Globus pallidus (tissue), 1 donor: ENCODE results near the gene GADD45A.

Experiments used
- DNase-seq: peaks from one replicate; pipeline ENCODE4 v3.0.0-alpha.2; 2015; ENCODE audit warnings: low spot score

Gene GADD45A

GRCh38 chr1:67668660-67669059, 16.3 kb upstream of the GADD45A start:
- DNase-seq: no peak

- DNase-seq: no peak
Observed at GRCh38 chr1:67672260-67672803, 12.7 kb upstream of the GADD45A start.

DNA sequence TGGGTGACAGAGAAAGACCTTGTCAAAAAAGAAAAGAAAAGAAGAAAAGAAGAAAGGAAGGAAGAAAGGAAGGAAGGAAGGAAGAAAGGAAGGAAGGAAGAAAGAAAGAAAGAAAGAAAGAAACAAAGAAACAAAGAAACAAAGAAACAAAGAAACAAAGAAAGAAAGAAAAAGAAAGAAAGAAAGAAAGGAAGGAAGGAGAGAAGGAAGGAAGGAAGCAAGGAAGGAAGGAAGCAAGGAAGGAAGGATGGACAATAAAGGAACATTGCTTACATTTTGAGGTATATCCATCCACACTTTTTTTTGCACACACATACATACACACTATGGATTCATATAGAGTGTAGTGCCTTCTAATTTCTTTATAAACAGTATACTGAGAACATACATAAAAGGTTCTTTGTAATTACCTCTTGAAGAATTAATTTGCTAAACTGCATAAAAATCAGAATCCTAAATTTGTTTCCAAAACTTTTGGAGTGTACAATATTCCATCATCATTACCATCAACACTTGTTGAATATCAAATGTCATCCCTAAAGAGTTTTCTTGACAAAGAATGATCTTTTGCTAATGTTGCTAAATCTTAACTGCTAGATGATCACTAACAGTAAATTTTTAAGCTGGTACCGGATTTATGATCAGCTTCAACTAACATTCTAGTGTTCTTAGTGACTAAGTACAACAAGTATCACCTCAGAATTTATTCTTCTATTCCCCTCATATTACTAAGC, 11.4 kb upstream of the GADD45A start:
- no peak for DNase-seq

DNA sequence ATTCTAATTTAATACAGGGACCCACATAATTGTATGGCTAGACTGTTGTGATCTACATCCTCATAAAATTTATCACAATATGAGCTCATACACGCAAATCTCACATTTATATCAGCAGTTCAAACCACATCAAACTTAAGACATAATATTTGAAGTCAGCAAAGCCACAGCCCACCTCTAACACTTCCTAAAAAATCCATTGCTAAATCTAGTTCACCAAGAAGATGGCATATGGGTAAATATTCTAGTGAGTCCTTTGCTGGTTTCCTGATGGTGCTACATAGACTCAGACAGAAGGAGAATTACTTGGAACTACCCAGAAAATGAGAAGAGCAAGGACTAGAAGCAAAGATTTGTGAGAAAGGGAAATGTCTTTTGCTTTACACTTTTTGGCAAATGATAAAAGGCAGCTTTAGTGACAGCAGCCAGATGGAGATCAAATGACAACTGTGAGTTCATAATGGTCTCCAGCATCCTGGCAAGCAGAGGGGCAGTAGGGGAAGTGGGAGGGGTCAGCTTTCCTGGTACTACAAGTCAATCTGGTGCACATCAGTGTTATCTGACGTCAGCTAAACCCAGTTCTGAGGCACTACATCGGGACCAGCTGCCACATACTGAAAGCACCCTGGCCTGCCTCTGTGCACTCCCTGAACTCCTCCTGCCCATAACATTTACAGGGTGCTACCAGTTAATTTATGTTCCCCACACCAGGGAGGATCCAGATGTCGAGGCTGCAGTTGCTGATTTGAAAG, 10.6 kb upstream of the GADD45A start:
- no peak for DNase-seq

- no peak for DNase-seq
Observed at GRCh38 chr1:67675800-67676199, 9.2 kb upstream of the GADD45A start.

- no peak for DNase-seq
Observed at GRCh38 chr1:67676287-67676686, 8.7 kb upstream of the GADD45A start.

DNA sequence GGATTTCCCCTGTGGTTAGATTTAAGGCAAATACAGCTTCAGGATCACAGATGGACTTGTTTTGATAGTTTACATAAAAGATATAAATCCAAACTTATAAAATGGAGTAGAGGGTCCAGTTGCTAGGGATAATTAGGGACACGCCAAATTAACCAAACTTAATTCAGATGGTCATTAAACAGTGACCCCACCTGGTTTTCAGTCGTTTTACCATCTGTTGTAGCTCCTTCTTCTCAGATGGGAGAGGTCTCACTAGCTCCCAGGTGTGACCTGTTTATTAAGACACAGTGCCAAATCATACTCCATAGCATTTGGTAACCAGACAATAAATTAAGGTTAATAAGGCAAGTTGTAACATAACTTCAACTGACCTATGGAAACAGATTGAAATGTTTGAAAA, 8.1 kb upstream of the GADD45A start:
- DNase-seq: no peak

GRCh38 chr1:67677408-67677807, 7.6 kb upstream of the GADD45A start:
- no peak for DNase-seq

GRCh38 chr1:67677930-67678329, 7.1 kb upstream of the GADD45A start:
- no peak for DNase-seq

- DNase-seq: no peak
Observed at GRCh38 chr1:67679691-67680090, 5.3 kb upstream of the GADD45A start.

GRCh38 chr1:67680486-67680885, 4.5 kb upstream of the GADD45A start:
- DNase-seq: no peak

- no peak for DNase-seq
Observed at GRCh38 chr1:67682659-67683197, 2.3 kb upstream of the GADD45A start.

GRCh38 chr1:67683316-67683715, 1.7 kb upstream of the GADD45A start:
- DNase-seq: no peak

- DNase-seq: no peak
Observed at GRCh38 chr1:67683766-67684525, 1.1 kb upstream of the GADD45A start.

GRCh38 chr1:67684526-67685066, 405 bp upstream of the GADD45A start:
- DNase-seq: peak; percentile 46

- DNase-seq: peak; percentile 31
Observed at GRCh38 chr1:67685558-67686266, 711 bp downstream of the GADD45A start.

DNA sequence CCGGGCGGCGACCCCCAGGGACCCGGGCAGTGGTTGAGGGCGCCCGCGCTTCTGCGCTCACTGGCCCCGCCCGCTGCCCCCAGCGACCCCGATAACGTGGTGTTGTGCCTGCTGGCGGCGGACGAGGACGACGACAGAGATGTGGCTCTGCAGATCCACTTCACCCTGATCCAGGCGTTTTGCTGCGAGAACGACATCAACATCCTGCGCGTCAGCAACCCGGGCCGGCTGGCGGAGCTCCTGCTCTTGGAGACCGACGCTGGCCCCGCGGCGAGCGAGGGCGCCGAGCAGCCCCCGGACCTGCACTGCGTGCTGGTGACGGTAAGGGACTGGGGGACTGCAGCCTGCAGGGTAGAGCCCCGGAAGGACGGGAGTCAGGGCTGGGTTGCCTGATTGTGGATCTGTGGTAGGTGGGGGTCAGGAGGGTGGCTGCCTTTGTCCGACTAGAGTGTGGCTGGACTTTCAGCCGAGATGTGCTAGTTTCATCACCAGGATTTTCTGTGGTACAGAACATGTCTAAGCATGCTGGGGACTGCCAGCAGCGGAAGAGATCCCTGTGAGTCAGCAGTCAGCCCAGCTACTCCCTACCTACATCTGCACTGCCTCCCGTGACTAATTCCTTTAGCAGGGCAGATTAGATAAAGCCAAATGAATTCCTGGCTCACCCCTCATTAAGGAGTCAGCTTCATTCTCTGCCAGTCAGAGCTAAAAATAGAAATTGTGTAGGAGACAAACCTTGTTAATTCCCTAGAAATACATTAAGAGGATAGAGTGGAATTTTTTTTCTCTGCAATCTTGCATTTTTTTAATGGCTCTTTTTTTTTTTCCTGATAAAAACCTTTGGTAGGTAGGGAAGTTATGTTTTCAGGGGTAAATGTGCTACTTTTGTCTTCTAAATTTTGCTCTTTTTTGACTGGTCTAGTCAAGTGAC, 1.5 kb downstream of the GADD45A start:
- DNase-seq: peak; percentile 50

DNA sequence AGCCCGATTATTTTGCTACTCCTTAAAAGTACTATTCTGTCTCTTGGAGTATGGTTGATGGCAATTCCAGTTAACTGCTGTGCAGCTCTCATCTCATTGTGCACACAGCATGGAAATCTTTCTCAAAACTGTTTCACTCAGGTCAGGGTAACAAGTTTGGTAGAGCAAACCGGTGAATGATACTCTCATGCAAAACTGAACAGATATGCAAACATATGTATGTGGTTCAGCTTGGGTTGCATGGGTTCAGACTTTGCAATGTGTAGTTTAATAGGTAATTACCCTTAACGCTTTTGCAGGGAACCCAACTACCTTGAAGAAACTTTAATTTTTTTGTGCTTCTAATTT, 2.2 kb downstream of the GADD45A start:
- DNase-seq: no peak

DNA sequence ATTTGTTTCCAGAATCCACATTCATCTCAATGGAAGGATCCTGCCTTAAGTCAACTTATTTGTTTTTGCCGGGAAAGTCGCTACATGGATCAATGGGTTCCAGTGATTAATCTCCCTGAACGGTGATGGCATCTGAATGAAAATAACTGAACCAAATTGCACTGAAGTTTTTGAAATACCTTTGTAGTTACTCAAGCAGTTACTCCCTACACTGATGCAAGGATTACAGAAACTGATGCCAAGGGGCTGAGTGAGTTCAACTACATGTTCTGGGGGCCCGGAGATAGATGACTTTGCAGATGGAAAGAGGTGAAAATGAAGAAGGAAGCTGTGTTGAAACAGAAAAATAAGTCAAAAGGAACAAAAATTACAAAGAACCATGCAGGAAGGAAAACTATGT, 2.6 kb downstream of the GADD45A start:
- DNase-seq: no peak

GRCh38 chr1:67688526-67689219, 3.7 kb downstream of the GADD45A start:
- DNase-seq: no peak
